Transverse colon (tissue), 4 donors: Measurements from ENCODE around the gene FLNA.

ENCODE experiments used
- CTCF ChIP-seq, 5 experiments: fragments of 200-600 bp in 3 of 5; fragments of 450-650 bp in 2 of 5; sonication (generic) in 3 of 5; IDR thresholded peaks; 1 replicate in 2 of 5; 2 replicates in 3 of 5; pipeline ENCODE4 v1.5.1; 2016 to 2017; ENCODE audit warnings: antibody characterized with exemption in 5 of 5, inconsistent platforms in 3 of 5, mild to moderate bottlenecking in 2 of 5, moderate library complexity in 1 of 5
- POLR2A ChIP-seq: fragments of 450-650 bp; IDR thresholded peaks from one replicate; pipeline ENCODE4 v1.6.1; 2016; ENCODE audit warnings: antibody characterized with exemption, mild to moderate bottlenecking, moderate library complexity
- POLR2AphosphoS5 ChIP-seq, 3 donors: sonication (generic); formaldehyde crosslinking; IDR thresholded peaks; one replicate each; pipeline ENCODE4 v1.6.1; 2016; ENCODE audit warnings: antibody characterized with exemption in 3 of 3

- TF ChIP-seq POLR2AphosphoS5 (IDR thresholded peaks at IDR 0.05) (no peak), POLR2A (no peak), CTCF (IDR thresholded peaks at IDR 0.05) (no peak)
These were observed 52.8 kb downstream of the FLNA start for GRCh38 chrX:154321594-154321993.
